Coronary artery (tissue), 2 donors: Measurements from ENCODE around the gene DUSP5.
A peak's percentile ranks its signal among the peaks of the same experiment; 100 is the strongest.
"Not testable (repeated sequence)": the region's sequence is repeated elsewhere in the genome, so short reads cannot be mapped to it uniquely, and the experiment has no call there.

Experiments
- DNase-seq: peaks from one replicate; pipeline ENCODE4 v3.0.0-alpha.2; 2017; ENCODE audit warnings: low spot score
- H3K27ac ChIP-seq, 2 donors: fragments of 200-600 bp; sonication (generic); one replicate each; pipeline ENCODE4 v1.5.1; 2016 to 2019
- H3K4me3 ChIP-seq: fragments of 200-600 bp; sonication (generic); 2 replicates; pipeline ENCODE4 v1.5.1; 2016; ENCODE audit warnings: mild to moderate bottlenecking, moderate library complexity
- CTCF ChIP-seq: fragments of 200-600 bp; sonication (generic); IDR thresholded peaks from one replicate; pipeline ENCODE4 v1.5.1; 2019; ENCODE audit warnings: antibody characterized with exemption

Gene DUSP5

GRCh38 chr10:110529596-110530011 lies 31.9 kb downstream of the DUSP5 start:
- no peak for TF ChIP-seq CTCF
- no peak overlapping the region for H3K4me3 ChIP-seq
- no peak overlapping the region for H3K27ac ChIP-seq
- no peak for DNase-seq

- Histone ChIP-seq H3K27ac (no peak overlapping the region), H3K4me3 (peak overlapping the region; percentile 61)
- no peak for TF ChIP-seq CTCF
- DNase-seq = no peak
These were observed 32.6 kb downstream of the DUSP5 start for GRCh38 chr10:110530131-110530831.

- Histone ChIP-seq H3K27ac (no peak overlapping the region), H3K4me3 (no peak overlapping the region)
- no peak for DNase-seq
- TF ChIP-seq CTCF = no peak
These were observed 34.0 kb downstream of the DUSP5 start for GRCh38 chr10:110531687-110532086.

GRCh38 chr10:110532628-110533027 lies 34.9 kb downstream of the DUSP5 start:
- DNase-seq, H3K4me3 ChIP-seq, H3K27ac ChIP-seq: not testable (repeated sequence)

- H3K27ac ChIP-seq = no peak overlapping the region
- TF ChIP-seq CTCF = no peak
- no peak for DNase-seq
- no peak overlapping the region for H3K4me3 ChIP-seq
These were observed 35.4 kb downstream of the DUSP5 start for GRCh38 chr10:110533149-110533548.

- Histone ChIP-seq H3K27ac (no peak overlapping the region), H3K4me3 (no peak overlapping the region)
- DNase-seq = no peak
- TF ChIP-seq CTCF = no peak
These were observed 36.9 kb downstream of the DUSP5 start for GRCh38 chr10:110534571-110534970.

GRCh38 chr10:110535958-110536891 lies 38.5 kb downstream of the DUSP5 start:
- TF ChIP-seq CTCF = no peak
- no peak overlapping the region for H3K27ac ChIP-seq
- no peak overlapping the region for H3K4me3 ChIP-seq
- DNase-seq = no peak
